Measurements from ENCODE around the gene DIAPH2. TPM values are rescaled to one million over a fixed set of nuclear protein-coding genes. Genes with fewer than 3 reads are reported as not detected.

DIAPH2 gene
- total RNA-seq, 1 donor from 2014 or later = 34.2 TPM

GRCh38 chrX:97479106-97479890, 794.7 kb downstream of the DIAPH2 start:
- no peaks in the 10 kb centered on the region for H3K27me3 ChIP-seq (ENCODE audit: low read depth)
- intact Hi-C loops (cut with DNase I) = no loop called here
- ATAC-seq = no peak

GRCh38 chrX:97481228-97481627, 796.6 kb downstream of the DIAPH2 start:
- ATAC-seq (no peak), DNase-seq (no peak)
- H3K4me1 ChIP-seq = no peaks in the 10 kb centered on the region
- no peaks in the 10 kb centered on the region for H3K9me3 ChIP-seq
- intact Hi-C loops (cut with DNase I) = no loop called here
- H3K27ac ChIP-seq = no peak overlapping the region
- TF ChIP-seq CTCF (IDR thresholded peaks at IDR 0.05) = no peak
- H3K36me3 ChIP-seq = no peaks in the 10 kb centered on the region
- H3K4me3 ChIP-seq = no peak overlapping the region
- no peaks in the 10 kb centered on the region for H3K27me3 ChIP-seq (ENCODE audit: low read depth)

More at GRCh38 chrX:97479106-97479890, 794.7 kb downstream of the DIAPH2 start:
- no peak for TF ChIP-seq CTCF (IDR thresholded peaks at IDR 0.05)
- H3K4me3 ChIP-seq = no peak overlapping the region
- H3K9me3 ChIP-seq = no peaks in the 10 kb centered on the region
- H3K27ac ChIP-seq = no peak overlapping the region
- H3K4me1 ChIP-seq = no peaks in the 10 kb centered on the region
- no peaks in the 10 kb centered on the region for H3K36me3 ChIP-seq
- DNase-seq = no peak

GRCh38 chrX:97482666-97483300, 798.1 kb downstream of the DIAPH2 start:
- Histone ChIP-seq H3K4me1 (no peaks in the 10 kb centered on the region), H3K4me3 (no peak overlapping the region), H3K36me3 (no peaks in the 10 kb centered on the region), H3K27me3 (ENCODE audit: low read depth) (no peaks in the 10 kb centered on the region), H3K27ac (no peak overlapping the region), H3K9me3 (no peaks in the 10 kb centered on the region)
- DNase-seq = no peak
- TF ChIP-seq CTCF (IDR thresholded peaks at IDR 0.05) = no peak
- no peak for ATAC-seq
- intact Hi-C loops (cut with DNase I) = no loop called here

GRCh38 chrX:97490656-97491055, 806.0 kb downstream of the DIAPH2 start:
- no peaks in the 10 kb centered on the region for H3K36me3 ChIP-seq
- intact Hi-C loops (cut with DNase I) = no loop called here
- no peaks in the 10 kb centered on the region for H3K9me3 ChIP-seq
- DNase-seq = no peak
- no peak for TF ChIP-seq CTCF (IDR thresholded peaks at IDR 0.05)
- H3K27ac ChIP-seq = no peak overlapping the region
- no peak overlapping the region for H3K4me3 ChIP-seq
- no peak for ATAC-seq
- H3K27me3 ChIP-seq (ENCODE audit: low read depth) = no peaks in the 10 kb centered on the region
- H3K4me1 ChIP-seq = no peaks in the 10 kb centered on the region

GRCh38 chrX:97494756-97495372, 810.2 kb downstream of the DIAPH2 start:
- Histone ChIP-seq H3K36me3 (no peaks in the 10 kb centered on the region), H3K4me3 (no peak overlapping the region), H3K27ac (no peak overlapping the region), H3K9me3 (no peaks in the 10 kb centered on the region), H3K4me1 (no peaks in the 10 kb centered on the region), H3K27me3 (ENCODE audit: low read depth) (no peaks in the 10 kb centered on the region)
- ATAC-seq = no peak
- intact Hi-C loops (cut with DNase I) = no loop called here
- DNase-seq = no peak
- TF ChIP-seq CTCF (IDR thresholded peaks at IDR 0.05) = no peak

Measured in lower lobe of right lung (tissue), 2 donors.